Liver (tissue), 9 donors: ENCODE data around the gene KCNK7. TPM values are rescaled to one million over a fixed set of nuclear protein-coding genes. Genes with fewer than 3 reads are reported as not detected.

ENCODE experiments used
- DNase-seq: peaks from one replicate; pipeline ENCODE4 v3.0.0-alpha.2; 2017; ENCODE audit warnings: low spot score
- H3K27ac ChIP-seq, 2 donors: one replicate each; pipeline ENCODE4 v1.7.0; 2013; ENCODE audit warnings: inconsistent platforms in 2 of 2, low read length in 2 of 2, control low read depth in 1 of 2, low read depth in 1 of 2, mild to moderate bottlenecking in 1 of 2
- H3K27me3 ChIP-seq, 4 donors: one replicate each; pipeline versions ENCODE4 v1.6.1 to v1.7.0; 2013; ENCODE audit warnings: low read length in 3 of 4, inconsistent platforms in 1 of 4, mild to moderate bottlenecking in 1 of 4, moderate library complexity in 1 of 4; ENCODE audit not compliant: control insufficient read depth in 4 of 4, insufficient read depth in 4 of 4
- H3K36me3 ChIP-seq, 4 donors: one replicate each; pipeline versions ENCODE4 v1.6.1 to v1.7.0; 2013; ENCODE audit warnings: low read length in 3 of 4, mild to moderate bottlenecking in 3 of 4, low read depth in 1 of 4, moderate library complexity in 1 of 4; ENCODE audit not compliant: control insufficient read depth in 4 of 4, insufficient read depth in 3 of 4
- H3K4me1 ChIP-seq, 4 donors: one replicate each; pipeline versions ENCODE4 v1.6.1 to v1.7.0; 2013; ENCODE audit warnings: low read length in 3 of 4, mild to moderate bottlenecking in 3 of 4, moderate library complexity in 1 of 4; ENCODE audit not compliant: control insufficient read depth in 4 of 4, insufficient read depth in 4 of 4
- H3K4me3 ChIP-seq, 3 donors: one replicate each; pipeline versions ENCODE4 v1.6.1 to v1.7.0; 2013; ENCODE audit warnings: low read length in 3 of 3, control low read depth in 1 of 3, low read depth in 1 of 3, mild to moderate bottlenecking in 1 of 3
- H3K9ac ChIP-seq, 2 donors: one replicate each; pipeline ENCODE4 v1.7.0; 2013; ENCODE audit warnings: low read length in 2 of 2, mild to moderate bottlenecking in 2 of 2, moderate library complexity in 2 of 2, control low read depth in 1 of 2, low read depth in 1 of 2
- H3K9me3 ChIP-seq, 4 donors: one replicate each; pipeline versions ENCODE4 v1.6.1 to v1.7.0; 2013; ENCODE audit warnings: low read length in 3 of 4; ENCODE audit not compliant: control insufficient read depth in 4 of 4
- EGR1 ChIP-seq, 2 donors: IDR thresholded peaks; 2 replicates each; pipeline ENCODE4 v1.6.1; 2016 to 2018; ENCODE audit warnings: antibody characterized with exemption in 2 of 2, low read depth in 2 of 2
- FOXA2 ChIP-seq: IDR thresholded peaks from 2 replicates; pipeline ENCODE4 v1.6.1; 2016; ENCODE audit warnings: antibody characterized with exemption
- GABPA ChIP-seq, 2 donors: IDR thresholded peaks in 1 of 2; conservative IDR thresholded peaks in 1 of 2; 2 replicates each; pipeline ENCODE4 v1.6.1; 2016; ENCODE audit warnings: antibody characterized with exemption in 2 of 2, mild to moderate bottlenecking in 1 of 2, moderate library complexity in 1 of 2
- HNF4A ChIP-seq, 2 donors: conservative IDR thresholded peaks; 2 replicates each; pipeline ENCODE4 v1.6.1; 2016; ENCODE audit warnings: antibody characterized with exemption in 2 of 2, mild to moderate bottlenecking in 2 of 2
- HNF4G ChIP-seq: IDR thresholded peaks from 2 replicates; pipeline ENCODE4 v1.6.1; 2016; ENCODE audit warnings: antibody characterized with exemption
- JUND ChIP-seq, 2 donors: IDR thresholded peaks; 2 replicates each; pipeline ENCODE4 v1.6.1; 2016; ENCODE audit warnings: antibody characterized with exemption in 2 of 2
- NR2F2 ChIP-seq: IDR thresholded peaks from 2 replicates; pipeline ENCODE4 v1.6.1; 2016; ENCODE audit warnings: antibody characterized with exemption
- RAD21 ChIP-seq, 2 donors: IDR thresholded peaks; 2 replicates each; pipeline ENCODE4 v1.6.1; 2016; ENCODE audit warnings: antibody characterized with exemption in 2 of 2, mild to moderate bottlenecking in 2 of 2
- REST ChIP-seq: IDR thresholded peaks from 2 replicates; pipeline ENCODE4 v1.6.1; 2016; ENCODE audit warnings: antibody characterized with exemption, mild to moderate bottlenecking
- RXRA ChIP-seq, 2 donors: IDR thresholded peaks; 2 replicates each; pipeline ENCODE4 v1.6.1; 2017 to 2018; ENCODE audit warnings: antibody characterized with exemption in 2 of 2, mild to moderate bottlenecking in 1 of 2
- SP1 ChIP-seq: IDR thresholded peaks from 2 replicates; pipeline ENCODE4 v1.6.1; 2018; ENCODE audit warnings: antibody characterized with exemption, mild to moderate bottlenecking
- TAF1 ChIP-seq: conservative IDR thresholded peaks from 2 replicates; pipeline ENCODE4 v1.6.1; 2016; ENCODE audit warnings: antibody characterized with exemption, mild to moderate bottlenecking
- YY1 ChIP-seq: IDR thresholded peaks from 2 replicates; pipeline ENCODE4 v1.6.1; 2016; ENCODE audit warnings: antibody characterized with exemption, mild to moderate bottlenecking
- WGBS: extraction: QIAGEN DNeasy Blood & Tissue Kit; methylation state at CpG from one replicate; pipeline ENCODE4 v1.1.7; 2013; 5-methylcytosine and 5-hydroxymethylcytosine counted together
- polyA plus RNA-seq, 2 donors: library from polyadenylated mRNA; stranded (reverse) in 1 of 2; unstranded in 1 of 2; fragments of 200-250 nt in 1 of 2; fragments of >200 nt in 1 of 2; fragmentation: Nextera tagmentation in 1 of 2; extraction: Ambion mirVana in 1 of 2; gene quantifications; one replicate each; pipeline versions ENCODE4 v1.2.1 to v1.2.3, GENCODE V29; 2013 to 2015
- total RNA-seq, 2 donors: library from RNA; depleted of rRNA; stranded (reverse); fragments of >200 nt; gene quantifications; one replicate each; pipeline ENCODE4 v1.2.3, GENCODE V29; 2014
- TF ChIP-seq, protein P1 (sequence below): IDR thresholded peaks from 2 replicates; pipeline ENCODE4 v1.6.1; 2016; ENCODE audit warnings: antibody characterized with exemption
- TF ChIP-seq, protein P2 (sequence below): fragments of 150-350 bp; IDR thresholded peaks from 2 replicates; pipeline ENCODE4 v1.5.1; 2017; ENCODE audit warnings: improper control_type of control experiment, low read depth, low read length; ENCODE audit not compliant: missing input control
- TF ChIP-seq, protein P3 (sequence below): IDR thresholded peaks from 2 replicates; pipeline ENCODE4 v1.6.1; 2016; ENCODE audit warnings: antibody characterized with exemption
- donor health status: healthy.
- donor health status: healthy.
- donor health status: healthy.
- donor health status: healthy.
- donor health status: healthy.

KCNK7 gene
- total and polyA plus RNA-seq, 4 donors: 0.14 to 0.32 (median 0.24) TPM

DNA sequence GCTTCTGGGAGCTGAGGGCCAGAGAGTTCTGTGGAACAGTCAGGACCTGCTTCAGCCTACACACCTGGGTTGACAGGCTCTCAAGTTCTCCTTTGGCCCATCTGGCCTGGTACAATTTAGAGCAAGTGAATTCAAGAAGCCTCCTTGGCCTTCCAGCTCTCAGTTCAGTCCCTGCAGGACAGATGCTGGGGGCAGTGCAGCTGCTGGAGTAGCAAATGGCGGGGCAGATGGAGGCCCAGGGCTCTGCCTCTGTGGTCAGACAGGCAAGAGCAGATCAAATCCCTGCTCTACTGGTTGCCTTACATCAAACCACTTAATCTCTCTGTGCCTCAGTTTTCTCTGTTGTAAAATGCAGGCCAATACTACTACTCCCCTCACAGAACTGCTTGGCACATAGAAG is 8.7 kb upstream of the KCNK7 start:
- H3K4me1 ChIP-seq: peaks cover 0 to 7% (median 0%) of the 10 kb centered on the region in 4 donors
- H3K4me3 ChIP-seq: no peak overlapping the region
- 95% methylated on average over 1 of the region's 1 CpG for WGBS

DNA sequence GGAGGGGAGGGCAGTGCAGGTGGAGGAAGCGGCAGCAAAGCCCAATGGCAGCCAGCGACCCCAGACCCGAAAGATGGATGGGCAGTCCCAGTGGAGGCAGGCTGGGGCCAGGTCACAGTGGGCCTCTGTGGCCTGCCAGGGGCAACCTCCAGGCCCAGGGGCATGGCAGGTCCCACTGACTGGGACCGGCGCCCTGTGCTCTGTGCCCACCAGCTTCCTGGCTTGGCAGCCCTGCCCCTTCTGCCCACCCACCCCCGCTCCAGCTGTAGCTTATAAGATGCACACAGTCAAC is 4.3 kb upstream of the KCNK7 start:
- Histone ChIP-seq H3K9me3 (no peaks in the 10 kb centered on the region), H3K4me3 (no peak overlapping the region), H3K27me3 (no peaks in the 10 kb centered on the region), H3K4me1 (no peaks in the 10 kb centered on the region), H3K36me3 (peaks cover 0 to 51% (median 26%) of the 10 kb centered on the region in 4 donors), H3K9ac (no peak overlapping the region), H3K27ac (no peak overlapping the region)
- no peak for DNase-seq
- TF ChIP-seq REST: no peak
- no peak for TF ChIP-seq SP1
- TF ChIP-seq FOXA2: no peak
- TF ChIP-seq YY1: no peak
- TF ChIP-seq, protein P1, sequence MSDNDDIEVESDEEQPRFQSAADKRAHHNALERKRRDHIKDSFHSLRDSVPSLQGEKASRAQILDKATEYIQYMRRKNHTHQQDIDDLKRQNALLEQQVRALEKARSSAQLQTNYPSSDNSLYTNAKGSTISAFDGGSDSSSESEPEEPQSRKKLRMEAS: no peak
- no peak for TF ChIP-seq HNF4G
- no peak for TF ChIP-seq JUND (IDR thresholded peaks at IDR 0.05)
- no peak for TF ChIP-seq RXRA (IDR thresholded peaks at IDR 0.05)
- TF ChIP-seq TAF1: no peak
- TF ChIP-seq, protein P2, sequence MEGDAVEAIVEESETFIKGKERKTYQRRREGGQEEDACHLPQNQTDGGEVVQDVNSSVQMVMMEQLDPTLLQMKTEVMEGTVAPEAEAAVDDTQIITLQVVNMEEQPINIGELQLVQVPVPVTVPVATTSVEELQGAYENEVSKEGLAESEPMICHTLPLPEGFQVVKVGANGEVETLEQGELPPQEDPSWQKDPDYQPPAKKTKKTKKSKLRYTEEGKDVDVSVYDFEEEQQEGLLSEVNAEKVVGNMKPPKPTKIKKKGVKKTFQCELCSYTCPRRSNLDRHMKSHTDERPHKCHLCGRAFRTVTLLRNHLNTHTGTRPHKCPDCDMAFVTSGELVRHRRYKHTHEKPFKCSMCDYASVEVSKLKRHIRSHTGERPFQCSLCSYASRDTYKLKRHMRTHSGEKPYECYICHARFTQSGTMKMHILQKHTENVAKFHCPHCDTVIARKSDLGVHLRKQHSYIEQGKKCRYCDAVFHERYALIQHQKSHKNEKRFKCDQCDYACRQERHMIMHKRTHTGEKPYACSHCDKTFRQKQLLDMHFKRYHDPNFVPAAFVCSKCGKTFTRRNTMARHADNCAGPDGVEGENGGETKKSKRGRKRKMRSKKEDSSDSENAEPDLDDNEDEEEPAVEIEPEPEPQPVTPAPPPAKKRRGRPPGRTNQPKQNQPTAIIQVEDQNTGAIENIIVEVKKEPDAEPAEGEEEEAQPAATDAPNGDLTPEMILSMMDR: no peak
- no peak for TF ChIP-seq GABPA (IDR thresholded peaks at IDR 0.05 in 1 of 2, conservative IDR thresholded peaks at IDR 0.05 in 1 of 2)
- TF ChIP-seq RAD21 (IDR thresholded peaks at IDR 0.05): no peak
- TF ChIP-seq EGR1 (IDR thresholded peaks at IDR 0.05; ENCODE audit: low read depth in 2 of 2): no peak
- WGBS: 96% methylated on average over 6 of the region's 6 CpGs

More for the DNA sequence above, 8.7 kb upstream of the KCNK7 start:
- TF ChIP-seq EGR1 (IDR thresholded peaks at IDR 0.05; ENCODE audit: low read depth in 2 of 2): no peak
- TF ChIP-seq, protein P3, sequence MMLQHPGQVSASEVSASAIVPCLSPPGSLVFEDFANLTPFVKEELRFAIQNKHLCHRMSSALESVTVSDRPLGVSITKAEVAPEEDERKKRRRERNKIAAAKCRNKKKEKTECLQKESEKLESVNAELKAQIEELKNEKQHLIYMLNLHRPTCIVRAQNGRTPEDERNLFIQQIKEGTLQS: no peak
- TF ChIP-seq YY1: no peak
- TF ChIP-seq HNF4A (conservative IDR thresholded peaks at IDR 0.05): no peak
- TF ChIP-seq NR2F2: no peak
- no peak for DNase-seq
- Histone ChIP-seq H3K9me3 (no peaks in the 10 kb centered on the region), H3K9ac (no peak overlapping the region), H3K27ac (no peak overlapping the region), H3K27me3 (no peaks in the 10 kb centered on the region), H3K36me3 (peaks cover 9 to 62% (median 32%) of the 10 kb centered on the region in 4 donors)
